Astrocyte of the cerebellum (primary cell): ENCODE data around the gene IGFLR1.
"Not testable (repeated sequence)": the region's sequence is repeated elsewhere in the genome, so short reads cannot be mapped to it uniquely, and the experiment has no call there.

Source experiments
- DNase-seq: peaks from one replicate; pipeline ENCODE4 v3.0.0-alpha.2; 2011; ENCODE audit warnings: low read depth
- H3K4me3 ChIP-seq: 2 replicates; pipeline ENCODE4 v1.5.1; 2011; ENCODE audit warnings: mild to moderate bottlenecking, low read depth, low read length, moderate library complexity
- in situ Hi-C: cut with HindIII; loops from 2 replicates; pipeline ENCODE4 v1.10.0; 2017; ENCODE audit warnings: low sequenced_read_pairs
- TF ChIP-seq, protein P1 (sequence below): IDR thresholded peaks from 2 replicates; pipeline ENCODE4 v1.5.1; 2012; ENCODE audit warnings: low read length, low read depth, moderate library complexity, mild to moderate bottlenecking; ENCODE audit errors: missing control alignments

Gene IGFLR1

DNA sequence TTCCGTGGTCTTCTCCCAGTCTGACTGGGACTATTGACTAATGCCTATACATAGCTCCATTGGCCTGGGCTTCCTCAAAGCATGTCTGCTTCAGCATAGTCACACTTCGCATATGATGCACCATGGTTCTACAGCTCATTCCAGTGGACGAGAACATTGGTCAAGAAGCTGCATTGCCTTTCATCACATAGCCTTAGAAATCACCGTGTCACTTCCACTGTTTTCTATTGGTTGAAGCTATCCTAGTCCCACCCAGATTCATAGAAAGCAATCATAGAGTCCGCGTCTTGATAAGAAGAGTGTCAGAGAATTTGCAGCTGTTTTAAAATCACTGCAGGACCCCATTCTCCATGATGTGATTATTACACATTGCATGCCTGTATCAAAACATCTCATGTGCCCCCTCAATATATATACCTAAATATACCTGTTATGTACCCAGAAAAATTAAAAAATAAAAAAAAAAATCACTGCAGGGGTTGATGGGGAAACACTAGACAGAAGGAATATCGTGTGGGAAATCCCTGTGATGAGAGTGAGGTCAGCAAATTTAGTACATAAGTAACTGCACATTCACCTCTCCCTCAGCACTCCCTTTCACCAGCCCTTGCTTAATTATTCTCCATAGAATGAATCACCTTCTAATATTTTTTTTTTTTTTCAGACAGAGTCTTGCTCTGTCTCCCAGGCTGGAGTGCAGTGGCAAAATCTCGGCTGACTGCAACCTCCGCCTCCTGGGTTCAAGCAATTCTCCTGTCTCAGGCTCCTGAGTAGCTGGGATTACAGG lies 31.0 kb upstream of the IGFLR1 start:
- no peak for DNase-seq
- in situ Hi-C loops = no loop called here
- TF ChIP-seq, protein P1, sequence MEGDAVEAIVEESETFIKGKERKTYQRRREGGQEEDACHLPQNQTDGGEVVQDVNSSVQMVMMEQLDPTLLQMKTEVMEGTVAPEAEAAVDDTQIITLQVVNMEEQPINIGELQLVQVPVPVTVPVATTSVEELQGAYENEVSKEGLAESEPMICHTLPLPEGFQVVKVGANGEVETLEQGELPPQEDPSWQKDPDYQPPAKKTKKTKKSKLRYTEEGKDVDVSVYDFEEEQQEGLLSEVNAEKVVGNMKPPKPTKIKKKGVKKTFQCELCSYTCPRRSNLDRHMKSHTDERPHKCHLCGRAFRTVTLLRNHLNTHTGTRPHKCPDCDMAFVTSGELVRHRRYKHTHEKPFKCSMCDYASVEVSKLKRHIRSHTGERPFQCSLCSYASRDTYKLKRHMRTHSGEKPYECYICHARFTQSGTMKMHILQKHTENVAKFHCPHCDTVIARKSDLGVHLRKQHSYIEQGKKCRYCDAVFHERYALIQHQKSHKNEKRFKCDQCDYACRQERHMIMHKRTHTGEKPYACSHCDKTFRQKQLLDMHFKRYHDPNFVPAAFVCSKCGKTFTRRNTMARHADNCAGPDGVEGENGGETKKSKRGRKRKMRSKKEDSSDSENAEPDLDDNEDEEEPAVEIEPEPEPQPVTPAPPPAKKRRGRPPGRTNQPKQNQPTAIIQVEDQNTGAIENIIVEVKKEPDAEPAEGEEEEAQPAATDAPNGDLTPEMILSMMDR = no peak
- no peak overlapping the region for H3K4me3 ChIP-seq

DNA sequence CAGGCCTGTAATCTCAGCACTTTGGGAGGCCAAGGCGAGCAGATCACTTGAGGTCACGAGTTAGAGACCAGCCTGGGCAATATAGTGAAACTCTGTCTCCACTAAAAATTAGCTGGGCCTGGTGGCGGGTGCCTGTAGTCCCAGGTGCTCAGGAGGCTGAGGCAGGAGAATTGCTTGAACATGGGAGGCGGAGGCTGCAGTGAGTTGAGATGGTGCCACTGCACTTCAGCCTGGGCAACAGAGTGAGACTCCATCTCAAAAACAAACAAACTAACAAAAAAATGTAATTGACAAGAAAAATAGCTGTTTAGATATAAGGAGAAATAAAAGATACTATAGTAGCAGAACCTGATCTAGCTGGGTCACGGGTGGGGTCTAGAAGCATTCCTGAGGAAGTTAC lies 30.1 kb upstream of the IGFLR1 start:
- DNase-seq = not testable (repeated sequence)

DNA sequence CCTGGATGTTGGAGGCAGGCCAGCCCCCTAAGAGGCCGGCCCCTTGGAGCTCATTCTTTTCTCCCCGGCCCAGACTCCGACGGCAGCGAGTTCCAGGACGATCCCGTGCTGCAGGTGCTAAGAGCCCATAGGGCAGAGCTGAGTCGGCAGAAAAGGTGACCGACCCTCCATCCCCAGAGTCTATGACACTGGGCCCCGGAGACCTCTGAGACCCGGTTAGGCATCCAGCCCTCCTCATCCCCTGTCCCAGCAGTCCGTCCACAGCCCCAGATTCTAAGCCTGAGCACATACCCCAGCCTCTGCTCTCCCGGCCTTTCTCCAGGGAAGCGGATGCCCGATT lies 25.8 kb upstream of the IGFLR1 start:
- in situ Hi-C loops = no loop called here
- H3K4me3 ChIP-seq = no peak overlapping the region
- DNase-seq = no peak
- TF ChIP-seq, protein P1 = no peak

More for the DNA sequence above, 30.1 kb upstream of the IGFLR1 start:
- H3K4me3 ChIP-seq, in situ Hi-C loops: not testable (repeated sequence)

DNA sequence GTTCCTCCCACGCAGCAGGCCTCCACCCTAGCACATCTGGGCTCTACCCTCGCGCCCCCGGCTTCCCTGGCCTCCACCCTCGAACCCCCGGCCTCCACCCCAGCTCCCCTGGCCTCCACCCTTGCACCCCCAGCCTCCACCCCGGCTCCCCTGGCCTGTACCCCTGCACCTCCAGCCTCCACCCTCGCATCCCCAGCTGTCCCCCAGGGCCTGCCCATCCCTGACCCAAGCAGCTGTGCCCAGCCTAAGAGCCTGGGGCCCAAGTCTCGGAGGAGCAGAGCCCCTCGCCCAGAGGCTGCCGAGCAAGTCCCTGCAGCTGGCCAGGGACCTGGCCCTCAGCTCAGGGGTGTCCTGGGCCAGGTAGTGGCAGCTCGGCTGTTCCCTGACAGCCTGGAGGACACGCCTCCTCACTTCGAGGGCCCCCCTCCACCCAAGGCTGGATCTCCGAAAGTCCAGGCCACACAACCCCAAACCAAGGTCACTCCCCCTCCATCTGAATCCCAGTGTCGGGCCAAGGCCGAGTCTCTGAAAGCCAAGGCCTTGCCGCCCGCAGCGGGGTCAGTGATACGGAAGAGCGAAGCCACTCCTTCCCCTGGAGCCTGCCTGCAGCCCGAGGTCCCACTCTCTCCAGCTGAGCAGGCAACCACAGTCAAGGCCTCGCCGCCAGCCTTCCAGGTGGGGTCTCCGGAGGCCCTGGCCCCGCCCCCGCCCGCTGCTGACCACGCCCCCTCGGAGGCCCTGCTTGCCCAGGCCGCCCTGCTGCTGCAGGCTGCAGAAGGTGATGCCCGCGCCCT lies 25.2 kb upstream of the IGFLR1 start:
- in situ Hi-C loops = no loop called here
- no peak for DNase-seq
- TF ChIP-seq, protein P1 = no peak
- H3K4me3 ChIP-seq = no peak overlapping the region

DNA sequence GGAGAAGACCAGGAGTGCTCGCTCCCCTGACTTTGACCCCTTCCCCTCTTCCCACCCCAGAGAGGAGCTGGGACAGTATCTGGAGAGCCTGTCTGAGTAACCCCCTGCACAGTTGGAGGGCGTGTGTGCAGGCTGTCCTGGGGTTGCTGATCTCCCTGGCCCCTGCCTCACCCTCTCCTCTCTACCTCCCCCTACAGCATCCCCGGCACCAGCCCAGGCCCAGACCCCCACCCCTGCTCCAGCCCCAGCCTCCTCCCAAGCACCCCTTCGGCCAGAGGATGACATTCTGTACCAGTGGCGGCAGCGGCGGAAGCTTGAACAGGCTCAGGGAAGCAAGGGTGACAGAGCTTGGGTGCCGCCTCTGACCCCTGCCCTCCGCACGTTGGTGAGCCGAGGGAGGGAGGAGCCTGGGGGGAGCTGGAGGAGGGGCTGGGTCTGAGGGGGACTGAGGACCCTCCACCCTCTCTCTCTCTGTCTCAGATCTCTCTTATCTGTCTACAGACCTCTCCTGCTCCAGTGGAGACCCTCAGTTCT lies 24.4 kb upstream of the IGFLR1 start:
- H3K4me3 ChIP-seq = no peak overlapping the region
- DNase-seq = no peak
- TF ChIP-seq, protein P1 = no peak
- in situ Hi-C loops = no loop called here

DNA sequence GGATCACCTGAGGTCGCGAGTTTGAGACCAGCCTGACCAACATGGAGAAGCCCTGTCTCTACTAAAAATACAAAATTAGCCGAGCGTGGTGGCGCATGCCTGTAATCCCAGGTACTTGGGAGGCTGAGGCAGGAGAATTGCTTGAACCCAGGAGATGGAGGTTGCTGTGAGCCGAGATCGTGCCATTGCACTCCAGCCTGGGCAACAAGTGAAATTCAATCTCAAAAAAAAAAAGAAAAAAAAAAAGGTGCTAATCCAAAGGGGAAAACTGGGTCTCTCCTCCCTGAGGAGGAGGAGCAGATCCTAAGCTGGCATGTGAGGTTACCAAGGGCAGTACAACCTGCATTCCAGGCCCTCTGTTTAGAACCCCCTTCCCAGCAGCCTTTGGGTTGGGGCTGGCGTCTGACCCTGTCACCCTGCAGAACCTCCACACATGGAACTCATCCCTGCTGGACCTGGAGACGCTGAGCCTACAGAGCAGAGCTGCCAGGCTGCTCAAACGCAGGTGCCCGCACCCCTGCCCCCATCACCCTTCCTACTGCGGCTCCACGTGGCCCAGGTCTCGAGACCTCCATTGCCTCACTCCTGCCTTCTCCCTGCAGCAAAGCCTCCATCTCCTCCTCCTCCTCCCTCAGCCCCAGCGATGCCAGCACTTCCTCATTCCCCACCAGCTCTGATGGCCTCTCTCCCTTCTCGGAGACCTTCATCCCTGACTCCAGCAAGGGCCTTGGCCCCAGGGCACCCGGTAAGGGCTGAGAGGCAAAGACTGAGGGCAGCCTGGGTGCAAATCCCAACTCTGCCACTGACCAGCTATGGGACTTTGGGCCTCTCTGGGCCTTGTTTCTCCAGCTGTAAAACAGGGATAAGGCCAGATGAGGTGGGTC lies 22.4 kb upstream of the IGFLR1 start:
- DNase-seq = no peak
- in situ Hi-C loops = no loop called here

More for the DNA sequence above, 22.4 kb upstream of the IGFLR1 start:
- TF ChIP-seq, protein P1 = no peak
- no peak overlapping the region for H3K4me3 ChIP-seq
